Activated T-cell treated with anti-CD3 and anti-CD28 coated beads, Interleukin-2, amount 50 U/mL, for 48 hours (primary cell): ENCODE measurements around the gene ATXN7.

Experiments used
- DNase-seq, 2 experiments: peaks; one replicate each; pipeline ENCODE4 v3.0.0-alpha.2; 2020

The ATXN7 gene

GRCh38 chr3:63940389-63940757 lies 76.7 kb downstream of the ATXN7 start:
- DNase-seq = no peak

GRCh38 chr3:63942528-63942927 lies 78.9 kb downstream of the ATXN7 start:
- DNase-seq = no peak

- DNase-seq = no peak
Observed at GRCh38 chr3:63943678-63944077, 80.0 kb downstream of the ATXN7 start.

- DNase-seq = no peak
Observed at GRCh38 chr3:63945558-63946096, 82.0 kb downstream of the ATXN7 start.

GRCh38 chr3:63946753-63947152 lies 83.1 kb downstream of the ATXN7 start:
- DNase-seq = no peak

GRCh38 chr3:63947594-63947993 lies 83.9 kb downstream of the ATXN7 start:
- no peak for DNase-seq

- no peak for DNase-seq
Observed at GRCh38 chr3:63949005-63949404, 85.3 kb downstream of the ATXN7 start.

GRCh38 chr3:63950698-63951097 lies 87.0 kb downstream of the ATXN7 start:
- no peak for DNase-seq

- DNase-seq = no peak
Observed at GRCh38 chr3:63951492-63952247, 88.0 kb downstream of the ATXN7 start.

- DNase-seq = no peak
Observed at GRCh38 chr3:63952248-63952594, 88.6 kb downstream of the ATXN7 start.

GRCh38 chr3:63954182-63954581 lies 90.5 kb downstream of the ATXN7 start:
- DNase-seq = no peak

GRCh38 chr3:63955036-63955650 lies 91.5 kb downstream of the ATXN7 start:
- DNase-seq = no peak

- DNase-seq = no peak
Observed at GRCh38 chr3:63955830-63956545, 92.3 kb downstream of the ATXN7 start.

- DNase-seq = no peak
Observed at GRCh38 chr3:63959146-63959545, 95.5 kb downstream of the ATXN7 start.

- no peak for DNase-seq
Observed at GRCh38 chr3:63960048-63960711, 96.5 kb downstream of the ATXN7 start.

- no peak for DNase-seq
Observed at GRCh38 chr3:63961891-63962290, 98.2 kb downstream of the ATXN7 start.

- DNase-seq = no peak
Observed at GRCh38 chr3:63963496-63963895, 99.8 kb downstream of the ATXN7 start.

GRCh38 chr3:63964681-63965485 lies 101.2 kb downstream of the ATXN7 start:
- DNase-seq = no peak

GRCh38 chr3:63966007-63966406 lies 102.3 kb downstream of the ATXN7 start:
- no peak for DNase-seq

GRCh38 chr3:63966871-63967270 lies 103.2 kb downstream of the ATXN7 start:
- no peak for DNase-seq

GRCh38 chr3:63967675-63968611 lies 104.3 kb downstream of the ATXN7 start:
- peak in 1 of 2 experiments; percentile 44 for DNase-seq
